OCI-LY3 (cell line): ENCODE results near the gene CCDC112.
A peak's percentile ranks its signal among the peaks of the same experiment; 100 is the strongest.
"Not testable (repeated sequence)": the region's sequence is repeated elsewhere in the genome, so short reads cannot be mapped to it uniquely, and the experiment has no call there.

ENCODE experiments used
- H2AFZ ChIP-seq: fragments of 200-600, 300-600 bp; shearing (Covaris generic); 2 replicates; pipeline ENCODE4 v1.6.0; 2014; ENCODE audit warnings: antibody characterized with exemption, low read depth, low read length
- H3K27ac ChIP-seq: fragments of 200-600, 300-600 bp; sonication (generic); 2 replicates; pipeline ENCODE4 v1.5.1; 2014; ENCODE audit warnings: mild to moderate bottlenecking, low read length, moderate library complexity, mixed read lengths
- H3K27me3 ChIP-seq: fragments of 200-600, 300-600 bp; sonication (generic); 2 replicates; pipeline ENCODE4 v1.6.1; 2014; ENCODE audit warnings: low read depth, low read length, mixed read lengths
- H3K36me3 ChIP-seq: fragments of 200-600, 300-600 bp; sonication (generic); replicated peaks from 2 replicates; pipeline ENCODE3; 2014; ENCODE audit warnings: low read depth, low read length, mixed read lengths
- H3K4me1 ChIP-seq: fragments of 300-600, 200-600 bp; sonication (generic); 2 replicates; pipeline ENCODE4 v1.6.1; 2014; ENCODE audit warnings: low read length, mixed read lengths
- H3K4me2 ChIP-seq: fragments of 200-600, 300-600 bp; sonication (generic); 2 replicates; pipeline ENCODE4 v1.6.1; 2014; ENCODE audit warnings: low read length, mixed read lengths
- H3K4me3 ChIP-seq: fragments of 300-600, 200-600 bp; sonication (generic); 2 replicates; pipeline ENCODE4 v1.5.1; 2014; ENCODE audit warnings: antibody characterized with exemption, mild to moderate bottlenecking, low read length, moderate library complexity
- H3K79me2 ChIP-seq: fragments of 300-600, 200-600 bp; shearing (Covaris generic); 2 replicates; pipeline ENCODE4 v1.6.1; 2014; ENCODE audit warnings: mild to moderate bottlenecking, low read length, mixed read lengths
- H3K9ac ChIP-seq: fragments of 300-600, 200-600 bp; shearing (Covaris generic); 2 replicates; pipeline ENCODE4 v1.6.0; 2014; ENCODE audit warnings: mild to moderate bottlenecking, low read length, moderate library complexity
- H3K9me3 ChIP-seq: fragments of 200-600, 300-600 bp; shearing (Covaris generic); 2 replicates; pipeline ENCODE4 v1.6.1; 2014; ENCODE audit warnings: low read length, mixed read lengths; ENCODE audit not compliant: insufficient read depth
- H4K20me1 ChIP-seq: fragments of 200-600, 300-600 bp; sonication (generic); 2 replicates; pipeline ENCODE4 v1.6.1; 2016; ENCODE audit warnings: low read length, mixed read lengths; ENCODE audit not compliant: insufficient read depth
- CTCF ChIP-seq: fragments of 200-600, 300-600 bp; sonication (generic); IDR thresholded peaks from 2 replicates; pipeline ENCODE4 v1.5.1; 2014; ENCODE audit warnings: antibody characterized with exemption, low read length, low read depth
- EZH2phosphoT487 ChIP-seq: fragments of 200-600 bp; shearing (Covaris generic); IDR thresholded peaks from 2 replicates; pipeline ENCODE4 v1.6.1; 2018; ENCODE audit warnings: antibody characterized with exemption, mixed run types, low read depth

CCDC112 gene

GRCh38 chr5:115262321-115263077 is 34.0 kb downstream of the CCDC112 start, which contains the start of gene PGGT1B:
Gene PGGT1B (minus strand): TSS chr5:115262877. CDS start chr5:115262851, 26 bp downstream.
- Histone ChIP-seq H3K4me1 (peaks cover 19% of the 10 kb centered on the region), H3K4me3 (peak within 1 kb of the TSS; percentile 86), H3K36me3 (no peaks in the 10 kb centered on the region), H3K9me3 (no peaks in the 10 kb centered on the region), H3K9ac (peak within 1 kb of the TSS; percentile 88), H2AFZ (peak within 1 kb of the TSS; percentile 72), H3K27me3 (no peaks in the 10 kb centered on the region), H3K79me2 (peaks cover 49% of the 10 kb centered on the region), H3K4me2 (peak within 1 kb of the TSS; percentile 72), H4K20me1 (0 out of 2 replicates have a peak, but pooled peaks cover 7% of the 10 kb centered on the region), H3K27ac (peak within 1 kb of the TSS; percentile 71)
- no peak for TF ChIP-seq EZH2phosphoT487
- TF ChIP-seq CTCF = no peak

- Histone ChIP-seq H2AFZ (no peak overlapping the region; the same call in 1 of the 2 replicates), H3K9ac (peak overlapping the region; percentile 88), H3K4me3 (peak overlapping the region; percentile 86), H3K4me1 (peaks cover 19% of the 10 kb centered on the region), H3K79me2 (peaks cover 53% of the 10 kb centered on the region), H3K9me3 (no peaks in the 10 kb centered on the region), H3K36me3 (no peaks in the 10 kb centered on the region), H4K20me1 (0 out of 2 replicates have a peak, but pooled peaks cover 7% of the 10 kb centered on the region), H3K27ac (peak overlapping the region; percentile 71), H3K27me3 (no peaks in the 10 kb centered on the region), H3K4me2 (peak overlapping the region; percentile 72)
- no peak for TF ChIP-seq EZH2phosphoT487
- TF ChIP-seq CTCF = no peak
Observed at GRCh38 chr5:115262011-115262320, 34.5 kb downstream of the CCDC112 start.

- H3K4me1 ChIP-seq = peaks cover 19% of the 10 kb centered on the region
- no peak overlapping the region for H3K27ac ChIP-seq
- peaks cover 7% of the 10 kb centered on the region; the same call in 1 of the 2 replicates for H4K20me1 ChIP-seq
- H3K9me3 ChIP-seq = no peaks in the 10 kb centered on the region
- no peak overlapping the region for H2AFZ ChIP-seq
- H3K27me3 ChIP-seq = no peaks in the 10 kb centered on the region
- no peaks in the 10 kb centered on the region for H3K36me3 ChIP-seq
- no peak overlapping the region for H3K4me3 ChIP-seq
- TF ChIP-seq EZH2phosphoT487 (no peak), CTCF (no peak)
- H3K79me2 ChIP-seq = peaks cover 70% of the 10 kb centered on the region
- no peak overlapping the region for H3K4me2 ChIP-seq
- no peak overlapping the region for H3K9ac ChIP-seq
Observed at GRCh38 chr5:115260248-115260647, 36.2 kb downstream of the CCDC112 start.

- H3K4me2 ChIP-seq = no peak overlapping the region
- no peak overlapping the region for H2AFZ ChIP-seq
- peaks cover 15% of the 10 kb centered on the region for H3K4me1 ChIP-seq
- no peaks in the 10 kb centered on the region for H3K9me3 ChIP-seq
- H4K20me1 ChIP-seq = peaks cover 7% of the 10 kb centered on the region; the same call in 1 of the 2 replicates
- TF ChIP-seq CTCF (no peak), EZH2phosphoT487 (no peak)
- peaks cover 83% of the 10 kb centered on the region for H3K79me2 ChIP-seq
- H3K27me3 ChIP-seq = no peaks in the 10 kb centered on the region
- H3K9ac ChIP-seq = no peak overlapping the region
- H3K4me3 ChIP-seq = no peak overlapping the region
- H3K36me3 ChIP-seq = no peaks in the 10 kb centered on the region
- no peak overlapping the region for H3K27ac ChIP-seq
Observed at GRCh38 chr5:115257981-115258380, 38.5 kb downstream of the CCDC112 start.

- not testable (repeated sequence) for H3K27me3 ChIP-seq, H3K9ac ChIP-seq, H3K27ac ChIP-seq, H3K4me3 ChIP-seq, H3K4me2 ChIP-seq, H3K79me2 ChIP-seq, H3K9me3 ChIP-seq, H4K20me1 ChIP-seq, H2AFZ ChIP-seq
- Histone ChIP-seq H3K36me3 (peaks cover 11% of the 10 kb centered on the region), H3K4me1 (peaks cover 10% of the 10 kb centered on the region; the same call in 1 of the 2 replicates)
Observed at GRCh38 chr5:115249379-115249778, 47.1 kb downstream of the CCDC112 start.
